GM21515 (cell line): ENCODE results near the gene MICAL3.

Source experiments
- ATAC-seq: cut with Tn5 transposase; IDR thresholded peaks from one replicate; pipeline ENCODE4 v1.9.1; 2021; ENCODE audit not compliant: unreplicated experiment

MICAL3 gene

DNA sequence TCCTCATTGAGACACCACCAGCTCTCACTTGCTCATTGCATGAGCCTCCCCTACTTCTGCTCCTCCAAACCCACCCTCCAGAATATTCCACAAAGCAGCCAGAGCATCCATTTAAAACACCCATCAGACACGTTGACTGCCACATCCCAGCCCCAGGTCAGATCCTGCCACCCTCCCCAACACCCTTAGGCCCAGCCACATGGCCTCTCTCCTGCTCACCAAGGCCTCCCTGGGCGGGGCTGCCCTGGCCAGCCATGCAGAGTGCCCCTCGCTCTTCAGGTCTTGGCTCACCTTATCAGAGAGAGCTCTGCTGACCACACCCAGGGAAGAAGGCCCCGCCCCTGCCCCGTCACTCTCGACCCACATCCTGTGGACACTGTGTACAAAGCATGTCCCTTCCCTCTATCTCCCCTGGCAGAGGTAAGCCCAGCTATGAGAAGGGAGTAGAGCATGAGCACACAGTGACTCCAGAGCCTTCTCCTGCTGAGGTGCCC is 106.8 kb downstream of the MICAL3 start:
- ATAC-seq, result no peak

DNA sequence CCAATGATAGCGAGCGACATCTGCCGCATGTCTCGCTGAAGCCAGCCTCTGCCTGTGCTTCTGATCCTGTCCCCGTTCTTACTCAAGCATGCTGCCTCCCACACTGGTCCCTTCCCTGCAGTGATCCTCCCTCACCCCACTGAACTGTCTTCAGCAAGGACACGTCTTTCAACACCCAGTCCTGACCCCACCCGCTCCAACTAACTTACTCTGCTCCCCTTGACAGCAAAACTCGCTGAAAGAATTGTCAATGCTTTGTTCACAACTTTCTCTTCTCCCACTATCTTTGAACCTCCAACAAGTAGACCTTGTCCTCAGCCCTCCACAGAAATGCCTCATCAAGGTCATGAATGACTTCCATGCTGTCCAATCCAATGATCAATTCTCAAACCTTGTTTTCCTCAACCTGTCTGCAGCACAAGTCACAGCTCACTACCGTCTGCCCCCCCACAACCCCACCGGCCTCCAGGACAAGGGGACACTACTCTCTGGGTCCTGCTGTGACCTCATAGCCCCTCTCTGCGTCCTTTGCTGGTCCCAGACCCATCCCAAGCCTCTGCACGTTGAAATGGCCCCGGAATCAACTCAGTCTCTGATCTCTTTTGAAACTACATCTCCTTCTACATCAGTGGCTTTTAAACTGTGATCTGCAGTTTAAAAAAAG is 108.0 kb downstream of the MICAL3 start:
- ATAC-seq, result no peak

DNA sequence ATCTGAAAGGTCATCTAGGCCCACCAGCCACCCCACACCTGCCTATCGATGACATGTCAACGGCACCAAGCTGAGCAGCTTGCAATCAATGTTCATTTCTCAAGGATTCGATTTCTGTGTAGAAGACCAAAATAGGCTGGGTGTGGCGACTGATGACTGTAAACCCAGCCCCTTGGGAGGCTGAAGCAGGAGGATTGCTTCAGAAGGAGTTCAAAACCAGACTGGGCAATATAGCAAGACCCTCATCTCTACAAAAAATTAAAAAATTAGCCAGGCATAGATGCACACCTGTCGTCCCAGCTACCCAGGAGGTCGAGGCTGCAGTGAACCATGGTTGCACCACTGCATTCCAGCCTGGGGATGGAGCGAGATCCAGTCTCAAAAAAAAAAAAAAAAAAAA is 108.7 kb downstream of the MICAL3 start:
- ATAC-seq, result no peak

GRCh38 chr22:17915188-17915587 is 109.2 kb downstream of the MICAL3 start:
- no peak for ATAC-seq

- ATAC-seq, result no peak
Measured at GRCh38 chr22:17914474-17914873, 109.9 kb downstream of the MICAL3 start.

GRCh38 chr22:17913801-17914347 is 110.5 kb downstream of the MICAL3 start:
- no peak for ATAC-seq

DNA sequence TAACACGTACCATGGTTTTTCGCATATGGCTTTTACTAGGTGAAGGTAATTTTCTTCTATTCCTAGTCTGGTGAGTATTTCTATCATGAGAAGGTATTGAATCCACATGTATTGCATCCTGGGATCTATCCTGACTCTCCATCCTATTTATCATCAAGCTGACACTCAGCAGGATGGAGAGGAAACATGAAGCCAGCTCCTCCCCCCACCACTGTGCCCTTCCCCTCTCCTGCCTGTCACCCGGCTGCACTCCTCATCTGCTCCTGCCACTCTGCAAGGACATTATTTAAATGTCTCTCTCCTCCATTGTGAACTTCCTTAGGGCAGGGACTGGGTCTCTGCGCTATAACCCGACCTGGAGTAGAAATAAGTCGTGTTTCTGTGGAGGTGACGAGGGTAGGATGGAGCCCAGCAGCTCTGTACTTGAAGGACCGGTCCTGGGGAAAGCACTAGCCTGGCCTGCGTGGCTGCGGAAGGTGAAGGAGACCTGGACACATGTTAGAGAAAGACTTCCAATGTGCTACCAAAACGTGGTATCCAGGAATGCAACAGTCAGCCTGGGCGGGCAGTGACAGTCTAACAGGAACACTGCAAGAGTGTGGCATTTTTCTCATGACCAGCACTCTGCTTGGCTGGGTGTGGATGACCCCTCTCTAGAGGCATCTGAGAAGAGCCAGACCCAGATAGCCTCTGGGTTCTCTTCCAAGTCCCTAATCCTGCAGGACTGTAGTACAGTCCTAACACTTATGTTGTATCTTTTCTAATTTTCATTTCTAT is 111.2 kb downstream of the MICAL3 start:
- ATAC-seq, result no peak

- no peak for ATAC-seq
Measured at GRCh38 chr22:17911887-17912286, 112.5 kb downstream of the MICAL3 start.

DNA sequence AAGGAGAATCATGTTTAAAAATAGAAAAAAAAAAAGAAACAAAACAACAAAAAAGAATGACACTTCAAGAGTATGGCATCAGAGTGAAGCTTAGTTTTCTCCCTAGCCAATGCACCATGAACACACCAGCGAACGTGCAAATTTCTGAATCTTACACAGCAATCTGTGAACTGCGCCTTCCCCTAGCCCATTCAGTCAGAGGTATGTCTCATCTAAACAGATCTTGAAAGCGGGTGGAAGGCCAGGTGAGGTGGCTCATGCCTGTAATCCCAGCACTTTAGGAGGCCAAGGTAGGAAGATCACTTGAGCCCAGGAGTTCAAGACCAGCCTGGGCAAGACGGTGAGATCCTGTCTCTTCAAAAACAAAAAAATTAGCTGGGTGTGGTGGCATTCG is 113.1 kb downstream of the MICAL3 start:
- ATAC-seq, result no peak

DNA sequence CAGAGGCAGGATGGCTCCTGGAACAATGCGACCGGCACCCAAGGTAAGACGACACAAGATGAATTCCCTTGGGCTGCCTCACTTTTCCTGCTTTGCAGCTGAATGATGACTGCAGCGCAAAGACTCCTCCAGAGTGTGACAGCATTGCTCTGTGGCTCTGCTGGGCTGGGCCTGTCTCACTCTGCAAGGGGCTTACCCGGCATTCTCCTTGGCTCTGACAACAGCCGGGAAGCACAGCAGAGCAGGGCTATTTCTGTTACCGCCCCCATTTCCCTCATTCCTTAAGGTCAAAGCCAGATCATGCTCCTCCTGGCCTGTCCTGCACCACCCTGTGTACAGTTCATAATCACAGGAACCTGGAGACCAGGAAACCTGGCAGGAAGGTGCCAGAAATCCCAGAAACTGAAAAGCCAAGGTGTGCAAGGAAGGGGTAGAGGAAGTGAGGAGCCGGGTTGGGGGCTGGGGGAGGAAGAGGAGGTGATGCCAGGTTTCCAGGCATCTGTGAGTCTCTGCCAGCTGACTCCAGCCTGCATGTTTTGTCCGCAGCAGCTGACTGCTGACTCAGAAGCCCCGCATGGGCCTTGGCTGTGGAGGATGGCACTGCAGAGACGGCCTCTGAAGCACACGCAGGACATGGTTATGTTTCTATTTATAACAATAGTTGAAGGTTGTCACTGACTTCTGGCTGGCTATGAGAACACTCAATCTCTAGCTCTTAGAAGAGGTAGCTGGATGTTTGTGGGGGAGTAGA is 113.6 kb downstream of the MICAL3 start:
- ATAC-seq, result no peak

- ATAC-seq, result no peak
Measured at GRCh38 chr22:17907748-17908051, 116.7 kb downstream of the MICAL3 start.

- ATAC-seq, result no peak
Measured at GRCh38 chr22:17906978-17907747, 117.2 kb downstream of the MICAL3 start.

DNA sequence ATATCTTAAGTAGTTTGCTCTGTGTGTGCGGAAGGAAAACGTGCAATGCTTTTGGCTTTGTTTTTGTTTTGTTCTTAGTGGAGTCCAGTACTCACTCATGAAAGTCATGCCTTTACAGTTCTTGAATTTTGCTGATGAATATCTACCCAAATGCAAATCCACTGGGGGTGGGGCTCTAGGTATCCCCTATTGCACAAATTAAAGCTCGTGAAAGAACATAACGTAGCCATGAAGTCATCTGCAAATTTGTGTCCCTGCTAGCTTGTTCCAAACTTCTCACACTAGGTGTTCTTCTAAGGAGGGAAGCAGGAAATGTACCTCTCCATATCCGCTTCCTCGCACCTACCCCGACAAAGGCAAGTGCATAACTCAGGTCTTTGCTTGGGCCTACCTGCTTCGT is 118.9 kb downstream of the MICAL3 start:
- ATAC-seq, result no peak

DNA sequence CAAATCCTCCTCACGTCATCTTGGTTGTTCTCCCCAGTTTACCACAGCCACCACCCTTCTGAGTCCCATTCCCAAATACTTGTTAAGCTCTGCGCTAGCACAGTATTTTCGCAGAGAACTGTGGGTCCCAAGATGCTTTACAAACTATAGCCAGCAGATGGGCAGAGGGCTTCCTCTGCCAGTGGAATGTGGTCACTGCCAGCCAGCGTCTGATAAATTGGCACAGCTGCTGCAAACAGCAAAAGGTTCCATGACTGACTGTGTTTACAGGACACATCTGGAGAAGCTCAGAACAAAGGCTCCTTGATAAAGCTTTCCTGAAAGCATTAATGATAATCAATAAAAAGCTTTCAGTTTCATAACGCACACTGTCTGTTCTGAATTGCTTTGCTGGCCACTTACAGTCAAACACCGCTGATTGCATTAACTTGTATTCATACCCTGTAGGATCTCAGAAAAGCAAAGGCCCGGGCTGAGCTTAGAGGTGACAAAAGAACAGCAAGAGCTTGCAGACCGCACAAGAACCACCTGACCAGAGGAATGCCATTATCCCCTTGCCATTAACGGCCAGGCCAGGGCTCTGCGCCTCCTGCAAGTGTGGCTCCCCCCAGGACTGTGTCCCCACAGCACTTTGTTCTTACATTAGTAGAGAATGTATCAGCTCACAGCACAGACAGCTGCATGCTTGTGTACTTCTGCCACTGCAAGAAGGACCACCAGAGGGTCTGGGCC is 120.6 kb downstream of the MICAL3 start:
- no peak for ATAC-seq

- ATAC-seq, result no peak
Measured at GRCh38 chr22:17902960-17903359, 121.4 kb downstream of the MICAL3 start.

- ATAC-seq, result no peak
Measured at GRCh38 chr22:17898375-17898774, 126.0 kb downstream of the MICAL3 start.

DNA sequence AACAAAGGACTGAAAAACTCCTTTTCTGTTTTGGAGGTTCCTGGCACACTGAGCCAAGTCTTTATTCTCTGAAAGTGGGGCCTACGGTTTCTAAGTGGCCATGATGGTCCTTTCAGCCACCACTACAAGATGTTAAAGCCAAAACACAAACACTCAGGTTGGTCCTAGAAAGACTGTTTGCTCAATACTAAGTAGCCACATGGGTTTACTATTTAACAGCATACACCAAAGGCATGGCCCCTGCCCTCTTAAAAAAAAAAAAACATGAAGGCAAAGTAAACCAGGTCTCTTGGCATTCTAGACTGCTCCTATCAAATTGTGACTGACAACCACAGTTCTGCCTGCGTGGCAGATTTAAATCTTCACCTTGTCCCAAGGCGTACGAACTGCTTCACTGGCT is 126.5 kb downstream of the MICAL3 start:
- ATAC-seq, result no peak

GRCh38 chr22:17897426-17897825 is 126.9 kb downstream of the MICAL3 start:
- no peak for ATAC-seq

DNA sequence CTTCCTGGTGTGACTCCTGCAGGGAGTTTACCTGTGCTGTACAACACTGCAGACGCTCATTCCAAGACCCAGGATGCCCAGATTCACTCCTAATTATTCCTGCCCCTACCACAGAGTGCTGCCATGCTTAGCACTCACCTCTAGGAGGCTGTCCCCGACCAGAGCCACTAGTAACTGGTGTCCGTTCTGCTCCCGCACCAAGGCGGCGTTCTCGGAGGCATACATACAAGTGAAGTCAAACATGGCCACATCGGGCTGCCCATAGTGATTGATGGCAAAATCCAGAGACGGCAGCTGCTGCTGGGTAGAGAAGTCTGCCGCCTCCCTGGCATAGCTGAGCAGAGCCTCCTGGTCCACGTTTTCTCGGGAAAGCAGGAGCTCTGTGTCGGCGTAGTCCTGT is 127.8 kb downstream of the MICAL3 start:
- no peak for ATAC-seq

- ATAC-seq, result no peak
Measured at GRCh38 chr22:17893900-17894535, 130.3 kb downstream of the MICAL3 start.
